Measurements from ENCODE around the gene ORAI3. TPM values are rescaled to one million over a fixed set of nuclear protein-coding genes. Genes with fewer than 3 reads are reported as not detected.
A peak's percentile ranks its signal among the peaks of the same experiment; 100 is the strongest.

ORAI3 gene
- total and polyA plus RNA-seq, 2 of the 13 experiments (the other 11 are each of a cell fraction or from before 2014, with no cell fraction given) = 11.4 to 32.0 TPM

- peaks cover 5% of the 10 kb centered on the region for H3K79me2 ChIP-seq (ENCODE audit: insufficient read depth, low read length)
- DNase-seq (ENCODE audit: low spot score) = peak; percentile 82
- intact Hi-C loops (cut with micrococcal nuclease; ENCODE audit: unreplicated experiment) (loop anchor here (1.0 kb wide), 1 partner anchor 26 kb away; no protein-coding TSS in a partner anchor), in situ Hi-C loops (cut with HindIII; ENCODE audit: extremely low pct_ligation_motif_present, low pct_unique_long_range_greater_than_20kb) (no loop called here)
- peak overlapping the region; percentile 74 to 93 (median 88); a peak in 5 of 6 replicates for H3K4me3 ChIP-seq (replicated peaks in 1 of 3; ENCODE audit: insufficient read depth in 1 of 3, low read depth in 2 of 3, low read length in 3 of 3)
- H3K27ac ChIP-seq (ENCODE audit: extremely low read length, insufficient read depth, low read length) = peak overlapping the region; percentile 74
- BruUV-seq (replicated peaks) = no TSS peak
- H3K36me3 ChIP-seq (replicated peaks in 1 of 2; ENCODE audit: control insufficient read depth in 1 of 2, insufficient read depth in 2 of 2, low read length in 2 of 2) = peaks cover 4 to 14% of the 10 kb centered on the region in 2 experiments; a peak in 4 of 5 replicates
- POLR2A ChIA-PET = no interaction called here
- H3K9me3 ChIP-seq (ENCODE audit: low read length) = no peaks in the 10 kb centered on the region
- no peak overlapping the region for H2AFZ ChIP-seq (ENCODE audit: low read length)
- peaks cover 26% of the 10 kb centered on the region for H3K4me1 ChIP-seq (ENCODE audit: insufficient read depth, low read length)
- H3K27me3 ChIP-seq (ENCODE audit: control insufficient read depth in 1 of 2, insufficient read depth in 2 of 2, low read length in 2 of 2) = no peaks in the 10 kb centered on the region; a peak in 1 of 5 replicates
- peak overlapping the region; percentile 91; the same call in 1 of the 2 replicates for H3K9ac ChIP-seq (ENCODE audit: insufficient read depth, low read depth, low read length)
- H3K4me2 ChIP-seq (ENCODE audit: low read depth, low read length) = peak overlapping the region; percentile 98
- peak; percentile 54 for FAIRE-seq
- no peaks in the 10 kb centered on the region for H4K20me1 ChIP-seq (ENCODE audit: insufficient read depth, low read length)
- WGBS (ENCODE audit: low lambda C conversion rate) = 77% methylated on average over 39 of the region's 44 CpGs
- ATAC-seq = peak; percentile 19
- CTCF ChIA-PET (ENCODE audit: low intra/inter-chr PET ratio, low total read pairs) = no interaction called here
- TF ChIP-seq IRX3 (CRISPR knock-in tag; IDR thresholded peaks at IDR 0.05; ENCODE audit: borderline replicate concordance, low read depth) = no peak
- no peak for TF ChIP-seq SMAD3 (CRISPR knock-in tag; IDR thresholded peaks at IDR 0.05)
- peak; percentile 95 for TF ChIP-seq RFX3 (CRISPR knock-in tag; IDR thresholded peaks at IDR 0.05)
- no peak for TF ChIP-seq BCL3 (CRISPR knock-in tag; IDR thresholded peaks at IDR 0.05)
- no peak for TF ChIP-seq CBX2 (IDR thresholded peaks at IDR 0.05; ENCODE audit: low read depth, low read length)
- no peak for TF ChIP-seq CBX2 (CRISPR knock-in tag; IDR thresholded peaks at IDR 0.05; ENCODE audit: low read depth)
- TF ChIP-seq SP2 (CRISPR knock-in tag; IDR thresholded peaks at IDR 0.05) = peak; percentile 86
- TF ChIP-seq HDAC1 (CRISPR knock-in tag; IDR thresholded peaks at IDR 0.05) = 0 out of 2 replicates have a peak, but pooled peaks have one; percentile 15
- TF ChIP-seq CAMTA2 (CRISPR knock-in tag; IDR thresholded peaks at IDR 0.05; ENCODE audit: borderline replicate concordance) = no peak
- TF ChIP-seq U2AF2 (IDR thresholded peaks at IDR 0.05; ENCODE audit: low read depth, low read length) = peak; percentile 86
- peak; percentile 14 for TF ChIP-seq ASH2L (IDR thresholded peaks at IDR 0.05; ENCODE audit: insufficient read length, low read depth, low read length)
- TF ChIP-seq ZNF333 (CRISPR knock-in tag; IDR thresholded peaks at IDR 0.05; ENCODE audit: borderline replicate concordance) = no peak
- TF ChIP-seq ZNF530 (CRISPR knock-in tag; IDR thresholded peaks at IDR 0.05; ENCODE audit: low read depth) = no peak
- no peak for TF ChIP-seq MIXL1 (CRISPR knock-in tag; IDR thresholded peaks at IDR 0.05)
- TF ChIP-seq NFYC (CRISPR knock-in tag; IDR thresholded peaks at IDR 0.05) = peak; percentile 79
- no peak for TF ChIP-seq CHD2 (IDR thresholded peaks at IDR 0.05; ENCODE audit: low read depth, low read length)
- TF ChIP-seq ZC3H13 (CRISPR knock-in tag; IDR thresholded peaks at IDR 0.05) = peak; percentile 49; the same call in 1 of the 2 replicates
- TF ChIP-seq POLR2AphosphoS2 (IDR thresholded peaks at IDR 0.05; ENCODE audit: low read depth, low read length) = no peak
- TF ChIP-seq PHF5A (CRISPR knock-in tag; IDR thresholded peaks at IDR 0.05; ENCODE audit: low read depth, unreplicated experiment) = peak; percentile 16
- peak; percentile 74 for TF ChIP-seq NFYB (CRISPR knock-in tag; IDR thresholded peaks at IDR 0.05)
- no peak for TF ChIP-seq E2F2 (CRISPR knock-in tag; IDR thresholded peaks at IDR 0.05; ENCODE audit: borderline replicate concordance)
- 0 out of 2 replicates have a peak, but pooled peaks have one; percentile 9 for TF ChIP-seq ETV6 (CRISPR knock-in tag; conservative IDR thresholded peaks at IDR 0.05)
- TF ChIP-seq MEIS2 (CRISPR knock-in tag; IDR thresholded peaks at IDR 0.05) = no peak
- peak; percentile 73 for TF ChIP-seq AGO2 (optimal IDR thresholded peaks at IDR 0.05; ENCODE audit: low read depth, low read length)
- TF ChIP-seq MAFG (CRISPR knock-in tag; IDR thresholded peaks at IDR 0.05) = no peak
Observed at GRCh38 chr16:30947859-30948666, 805 bp upstream of the ORAI3 start.
